Stomach (tissue), 9 donors: ENCODE results near the gene GLCCI1. TPM values are rescaled to one million over a fixed set of nuclear protein-coding genes. Genes with fewer than 3 reads are reported as not detected.

Experiments
- DNase-seq, 2 donors: peaks; one replicate each; pipeline versions ENCODE4 v3.0.0 to v3.0.0-alpha.2; 2013 to 2019
- H3K27ac ChIP-seq, 5 donors: fragments of 200-600 bp in 4 of 5; sonication (generic) in 4 of 5; one replicate each; pipeline ENCODE4 v1.5.1; 2013 to 2019; ENCODE audit warnings: mild to moderate bottlenecking in 1 of 5, moderate library complexity in 1 of 5
- H3K27me3 ChIP-seq, 3 donors: fragments of 200-600 bp; sonication (generic); one replicate each; pipeline ENCODE4 v1.5.1; 2017 to 2019; ENCODE audit warnings: mixed run types in 1 of 3
- H3K36me3 ChIP-seq, 4 donors: fragments of 200-600 bp; sonication (generic); 1 replicate in 3 of 4; 2 replicates in 1 of 4; pipeline ENCODE4 v1.5.1; 2016 to 2019
- H3K4me1 ChIP-seq, 4 donors: fragments of 200-600 bp; sonication (generic); one replicate each; pipeline ENCODE4 v1.5.1; 2016 to 2019
- H3K4me3 ChIP-seq, 4 donors: fragments of 200-600 bp; sonication (generic) in 3 of 4; one replicate each; pipeline ENCODE4 v1.5.1; 2016 to 2019; ENCODE audit warnings: mild to moderate bottlenecking in 1 of 4
- H3K9me3 ChIP-seq, 4 donors: fragments of 200-600 bp; sonication (generic); one replicate each; pipeline ENCODE4 v1.5.1; 2016 to 2019
- EP300 ChIP-seq: sonication (generic); formaldehyde crosslinking; IDR thresholded peaks from one replicate; pipeline ENCODE4 v1.6.1; 2017; ENCODE audit warnings: antibody characterized with exemption
- POLR2A ChIP-seq, 4 donors: fragments of 450-650 bp; IDR thresholded peaks; one replicate each; pipeline ENCODE4 v1.6.1; 2016; ENCODE audit warnings: antibody characterized with exemption in 4 of 4, control low read depth in 2 of 4, mild to moderate bottlenecking in 1 of 4, moderate library complexity in 1 of 4
- POLR2AphosphoS5 ChIP-seq, 3 donors: sonication (generic); formaldehyde crosslinking; IDR thresholded peaks; one replicate each; pipeline ENCODE4 v1.6.1; 2016; ENCODE audit warnings: antibody characterized with exemption in 3 of 3
- WGBS, 5 donors: extraction: QIAGEN DNeasy Blood & Tissue Kit in 3 of 5; methylation state at CpG; one replicate each; pipeline versions ENCODE4 v1.1.5 to v1.1.7; 2013 to 2018; 5-methylcytosine and 5-hydroxymethylcytosine counted together
- intact Hi-C: fragments of 100-400 bp; cut with DNase I; formaldehyde crosslinking; loops from one replicate; pipeline ENCODE4 v1.15.1; 2023; ENCODE audit warnings: low total_unique reads
- polyA plus RNA-seq, 3 donors: library from polyadenylated mRNA; stranded (reverse); fragments of 200-250 nt; gene quantifications; one replicate each; pipeline ENCODE4 v1.2.3, GENCODE V29; 2013
- total RNA-seq, 5 donors: library from RNA; depleted of rRNA; stranded (reverse); fragments of >200 nt; gene quantifications; one replicate each; pipeline versions ENCODE4 v1.1.0 to v1.2.3, GENCODE V29; 2014 to 2016
- TF ChIP-seq, protein P1 (sequence below), 7 experiments: fragments of 450-650 bp in 4 of 7; fragments of 200-600 bp in 3 of 7; sonication (generic) in 3 of 7; IDR thresholded peaks; one replicate each; pipeline ENCODE4 v1.5.1; 2016 to 2019; ENCODE audit warnings: antibody characterized with exemption in 7 of 7, control low read depth in 2 of 7, mild to moderate bottlenecking in 1 of 7
- donor health status: healthy with polysubstance abuse.
- donor health status: Bipolar disorder and iron deficiency.
- donor health status: healthy.

GLCCI1 gene
- total and polyA plus RNA-seq, 8 donors = 2.6 to 60.9 (median 14.9) TPM

DNA sequence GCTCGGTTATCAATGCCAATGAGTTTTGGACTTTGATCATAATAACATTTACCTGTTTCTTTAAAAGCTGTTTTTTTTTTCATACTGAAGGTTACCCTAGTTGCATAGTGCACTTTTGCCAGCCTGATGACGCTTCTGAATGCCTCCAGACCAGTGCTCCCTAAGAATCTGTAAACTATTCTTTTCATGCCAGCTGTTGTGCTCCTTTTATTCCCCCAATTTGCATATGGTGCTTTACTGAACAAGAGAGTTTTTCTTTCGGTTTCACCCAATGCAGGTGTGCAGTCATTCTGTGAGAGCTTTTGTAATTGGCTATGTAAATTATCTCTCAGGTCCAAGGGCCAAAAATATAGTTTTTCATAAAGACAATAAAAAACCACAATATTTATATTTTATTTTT, 48.1 kb upstream of the GLCCI1 start:
- intact Hi-C loops = no loop called here
- TF ChIP-seq POLR2A (IDR thresholded peaks at IDR 0.05) (no peak), POLR2AphosphoS5 (IDR thresholded peaks at IDR 0.05) (no peak), EP300 (no peak)
- TF ChIP-seq, protein P1, sequence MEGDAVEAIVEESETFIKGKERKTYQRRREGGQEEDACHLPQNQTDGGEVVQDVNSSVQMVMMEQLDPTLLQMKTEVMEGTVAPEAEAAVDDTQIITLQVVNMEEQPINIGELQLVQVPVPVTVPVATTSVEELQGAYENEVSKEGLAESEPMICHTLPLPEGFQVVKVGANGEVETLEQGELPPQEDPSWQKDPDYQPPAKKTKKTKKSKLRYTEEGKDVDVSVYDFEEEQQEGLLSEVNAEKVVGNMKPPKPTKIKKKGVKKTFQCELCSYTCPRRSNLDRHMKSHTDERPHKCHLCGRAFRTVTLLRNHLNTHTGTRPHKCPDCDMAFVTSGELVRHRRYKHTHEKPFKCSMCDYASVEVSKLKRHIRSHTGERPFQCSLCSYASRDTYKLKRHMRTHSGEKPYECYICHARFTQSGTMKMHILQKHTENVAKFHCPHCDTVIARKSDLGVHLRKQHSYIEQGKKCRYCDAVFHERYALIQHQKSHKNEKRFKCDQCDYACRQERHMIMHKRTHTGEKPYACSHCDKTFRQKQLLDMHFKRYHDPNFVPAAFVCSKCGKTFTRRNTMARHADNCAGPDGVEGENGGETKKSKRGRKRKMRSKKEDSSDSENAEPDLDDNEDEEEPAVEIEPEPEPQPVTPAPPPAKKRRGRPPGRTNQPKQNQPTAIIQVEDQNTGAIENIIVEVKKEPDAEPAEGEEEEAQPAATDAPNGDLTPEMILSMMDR (IDR thresholded peaks at IDR 0.05) = no peak
- WGBS, 5 donors = 27 to 50% (median 28%) methylated on average over 3 of the region's 3 CpGs
- peak in 1 of 2 donors; percentile 55 for DNase-seq
- no peaks in the 10 kb centered on the region for H3K9me3 ChIP-seq
- peak overlapping the region in 3 of 5 donors; percentile 10 to 62 (median 27) for H3K27ac ChIP-seq
- no peaks in the 10 kb centered on the region for H3K27me3 ChIP-seq
- peak overlapping the region in 2 of 4 donors; percentile 3 to 23 for H3K4me3 ChIP-seq
- peaks cover 0 to 50% (median 22%) of the 10 kb centered on the region in 4 donors for H3K4me1 ChIP-seq
- H3K36me3 ChIP-seq = no peaks in the 10 kb centered on the region

DNA sequence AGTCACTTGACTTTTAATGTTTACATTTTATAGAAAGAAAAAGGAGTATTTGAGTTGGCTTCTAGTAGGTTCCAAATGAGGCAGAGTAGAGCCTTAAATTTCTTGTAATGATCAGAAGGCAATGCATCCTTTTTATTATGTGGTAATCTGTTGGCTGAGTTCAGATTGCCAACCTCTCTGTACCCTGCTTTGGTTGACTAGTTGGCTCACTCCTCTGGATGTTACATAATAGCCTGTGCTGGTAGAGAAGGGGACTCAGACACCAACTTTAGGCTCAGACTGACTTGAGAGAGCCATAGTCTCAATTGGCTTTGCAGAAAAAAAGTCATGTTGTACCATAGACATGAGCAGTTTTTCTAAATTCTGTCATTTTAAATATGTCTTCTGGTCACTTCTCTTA, 46.8 kb upstream of the GLCCI1 start:
- Histone ChIP-seq H3K4me1 (peaks cover 0 to 50% (median 22%) of the 10 kb centered on the region in 4 donors), H3K9me3 (no peaks in the 10 kb centered on the region), H3K27me3 (no peaks in the 10 kb centered on the region), H3K4me3 (no peak overlapping the region), H3K36me3 (no peaks in the 10 kb centered on the region), H3K27ac (peak overlapping the region in 3 of 5 donors; percentile 44 to 55 (median 54))
- DNase-seq = no peak
- TF ChIP-seq EP300 (no peak), POLR2AphosphoS5 (IDR thresholded peaks at IDR 0.05) (no peak), POLR2A (IDR thresholded peaks at IDR 0.05) (no peak)
- TF ChIP-seq, protein P1 (IDR thresholded peaks at IDR 0.05) = no peak
- intact Hi-C loops = no loop called here

DNA sequence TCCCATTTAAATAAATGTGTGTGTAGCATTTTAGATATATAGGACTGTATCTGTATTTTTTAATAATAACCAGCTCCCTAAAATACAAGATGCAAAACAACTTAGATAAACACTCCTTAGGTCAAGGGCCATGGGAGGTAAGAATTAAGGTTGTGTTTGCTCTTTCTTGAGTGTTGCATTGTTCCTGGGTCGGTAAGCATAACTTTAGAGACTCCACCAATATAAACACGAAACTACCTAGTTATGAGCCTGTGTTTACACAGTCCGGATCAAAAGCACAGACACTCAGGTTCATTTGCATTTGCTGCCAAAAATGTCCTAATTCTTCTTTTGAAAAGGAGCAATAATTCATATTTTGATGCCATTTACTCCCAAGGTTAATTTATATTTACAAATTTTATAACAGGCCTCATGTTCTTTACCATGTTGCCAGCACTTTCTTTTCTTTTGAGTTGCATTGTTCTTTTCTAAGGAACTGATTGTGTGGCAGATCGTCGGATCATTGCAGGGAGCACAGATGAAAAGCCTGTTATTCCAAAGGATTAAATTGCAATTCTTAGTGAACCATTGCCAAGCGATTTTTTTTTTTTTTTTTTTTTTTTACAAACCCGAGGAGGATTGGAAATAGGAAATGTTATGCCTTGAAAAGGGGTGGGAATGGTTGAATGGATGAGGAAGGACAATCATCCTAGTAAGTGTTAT, 45.8 kb upstream of the GLCCI1 start:
- Histone ChIP-seq H3K9me3 (no peaks in the 10 kb centered on the region), H3K27me3 (no peaks in the 10 kb centered on the region), H3K4me1 (peaks cover 0 to 48% (median 22%) of the 10 kb centered on the region in 4 donors), H3K36me3 (no peaks in the 10 kb centered on the region), H3K4me3 (no peak overlapping the region), H3K27ac (peak overlapping the region in 4 of 5 donors; percentile 24 to 55 (median 49))
- no peak for TF ChIP-seq POLR2A (IDR thresholded peaks at IDR 0.05)
- TF ChIP-seq, protein P1 (IDR thresholded peaks at IDR 0.05) = no peak
- peak in 1 of 3 donors; percentile 19 for TF ChIP-seq POLR2AphosphoS5 (IDR thresholded peaks at IDR 0.05)
- TF ChIP-seq EP300 = no peak
- peak in 1 of 2 donors; percentile 48 for DNase-seq
- WGBS, 5 donors = 20 to 41% (median 25%) methylated on average over 7 of the region's 7 CpGs
- intact Hi-C loops = no loop called here

DNA sequence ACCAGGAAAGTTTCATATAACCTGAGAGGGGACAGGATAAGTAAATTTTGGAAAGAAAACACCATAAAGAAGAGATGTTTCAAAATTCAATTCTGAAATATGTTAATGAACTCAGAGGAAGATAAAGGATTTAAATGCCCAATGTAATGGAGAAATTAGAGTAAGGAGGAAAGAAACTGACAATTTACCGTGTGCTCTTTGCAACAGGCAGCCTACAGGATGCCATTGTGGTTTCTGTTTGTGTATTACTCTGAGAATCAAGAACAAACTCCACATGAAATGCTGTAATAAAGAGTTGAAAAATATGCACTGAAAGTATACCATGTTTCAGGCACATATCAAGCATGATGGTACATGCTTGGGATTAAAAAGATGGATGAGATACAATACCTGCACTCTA, 44.8 kb upstream of the GLCCI1 start:
- Histone ChIP-seq H3K36me3 (no peaks in the 10 kb centered on the region), H3K9me3 (no peaks in the 10 kb centered on the region), H3K4me1 (peaks cover 0 to 41% (median 22%) of the 10 kb centered on the region in 4 donors), H3K27ac (peak overlapping the region in 1 of 5 donors; percentile 55), H3K27me3 (no peaks in the 10 kb centered on the region), H3K4me3 (no peak overlapping the region)
- TF ChIP-seq POLR2A (IDR thresholded peaks at IDR 0.05) = no peak
- DNase-seq = no peak
- WGBS, 5 donors = 56 to 68% (median 57%) methylated on average over 1 of the region's 1 CpG
- intact Hi-C loops = no loop called here

DNA sequence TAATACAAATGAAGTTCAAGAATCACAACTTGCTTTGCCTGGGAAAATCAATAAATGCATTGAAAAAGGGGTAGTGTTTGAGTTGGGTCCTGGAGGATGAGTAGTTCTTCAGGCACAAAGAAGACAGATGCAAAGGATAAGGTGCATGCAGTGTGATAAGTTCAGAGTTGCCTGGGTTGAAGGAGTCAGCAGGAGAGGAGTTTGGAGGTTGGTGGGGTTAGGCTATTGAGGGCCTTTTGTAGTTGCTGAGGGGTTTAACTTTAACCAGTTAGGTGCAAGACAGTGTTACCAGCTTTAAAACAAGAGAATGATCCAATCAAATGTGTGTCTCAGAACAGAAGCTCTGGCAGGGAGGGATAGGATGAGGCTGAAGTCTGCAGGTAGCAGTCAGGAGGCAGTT, 44.3 kb upstream of the GLCCI1 start:
- no peak for DNase-seq
- Histone ChIP-seq H3K4me1 (peaks cover 0 to 37% (median 22%) of the 10 kb centered on the region in 4 donors), H3K36me3 (no peaks in the 10 kb centered on the region), H3K9me3 (no peaks in the 10 kb centered on the region), H3K27ac (no peak overlapping the region), H3K4me3 (no peak overlapping the region), H3K27me3 (no peaks in the 10 kb centered on the region)
- no peak for TF ChIP-seq POLR2A (IDR thresholded peaks at IDR 0.05)
- intact Hi-C loops = no loop called here
